Neural cell (in vitro differentiated cells): ENCODE results near the gene HBG1.

Experiments used
- CTCF ChIP-seq: fragments of 450-650 bp; IDR thresholded peaks from 2 replicates; pipeline ENCODE4 v1.5.1; 2014; ENCODE audit warnings: antibody characterized with exemption, mild to moderate bottlenecking, moderate library complexity; ENCODE audit not compliant: poor library complexity, severe bottlenecking
- EP300 ChIP-seq: fragments of 450-650 bp; conservative IDR thresholded peaks from 2 replicates; pipeline ENCODE4 v1.6.1; 2014; ENCODE audit warnings: antibody characterized with exemption, mild to moderate bottlenecking, moderate library complexity; ENCODE audit not compliant: poor library complexity, severe bottlenecking
- EZH2 ChIP-seq: fragments of 200-600, 300-800 bp; shearing (Covaris generic), sonication (generic); IDR thresholded peaks from 2 replicates; pipeline ENCODE4 v1.6.1; 2014; ENCODE audit warnings: antibody characterized with exemption, low read length, borderline replicate concordance, mild to moderate bottlenecking; ENCODE audit not compliant: insufficient read depth, poor library complexity, severe bottlenecking
- POLR2AphosphoS5 ChIP-seq: IDR thresholded peaks from 2 replicates; pipeline ENCODE4 v1.6.1; 2012
- TAF1 ChIP-seq: IDR thresholded peaks from 2 replicates; pipeline ENCODE4 v1.6.1; 2012; ENCODE audit warnings: low read depth

GRCh38 chr11:5252192-5252918 lies 2.7 kb upstream of the HBG1 start:
- no peak for TF ChIP-seq EZH2
- TF ChIP-seq POLR2AphosphoS5, result no peak
- no peak for TF ChIP-seq CTCF
- TF ChIP-seq TAF1, result no peak
- TF ChIP-seq EP300, result no peak
